Neuronal stem cell (in vitro differentiated cells): ENCODE measurements around the gene HCN1.

Experiments used
- DNase-seq: peaks from one replicate; pipeline ENCODE4 v3.0.0-alpha.2; 2013; ENCODE audit warnings: low spot score
- H2AFZ ChIP-seq: one replicate; pipeline ENCODE4 v1.6.1; 2013; ENCODE audit warnings: mild to moderate bottlenecking, low read length, inconsistent platforms
- H2AK5ac ChIP-seq: 2 replicates; pipeline ENCODE4 v1.6.1; 2013; ENCODE audit warnings: low read depth, mild to moderate bottlenecking, inconsistent platforms, low read length, moderate library complexity, mixed read lengths
- H2BK120ac ChIP-seq: 2 replicates; pipeline ENCODE4 v1.6.1; 2013; ENCODE audit warnings: low read depth, mild to moderate bottlenecking, inconsistent platforms, low read length, moderate library complexity, mixed read lengths
- H2BK12ac ChIP-seq: one replicate; pipeline ENCODE4 v1.6.1; 2013; ENCODE audit warnings: low read length, inconsistent platforms
- H2BK15ac ChIP-seq: 2 replicates; pipeline ENCODE4 v1.6.1; 2013; ENCODE audit warnings: mild to moderate bottlenecking, low read length, inconsistent platforms, mixed read lengths
- H2BK5ac ChIP-seq: one replicate; pipeline ENCODE4 v1.6.1; 2013; ENCODE audit warnings: inconsistent platforms, mild to moderate bottlenecking, low read length, moderate library complexity
- H3K14ac ChIP-seq: one replicate; pipeline ENCODE4 v1.6.1; 2013; ENCODE audit warnings: low read length, inconsistent platforms
- H3K18ac ChIP-seq: 2 replicates; pipeline ENCODE4 v1.6.1; 2013; ENCODE audit warnings: low read length, inconsistent platforms
- H3K23ac ChIP-seq: 2 replicates; pipeline ENCODE4 v1.6.1; 2013; ENCODE audit warnings: low read depth, mild to moderate bottlenecking, mixed read lengths, low read length, inconsistent platforms; ENCODE audit not compliant: poor library complexity
- H3K27ac ChIP-seq: replicated peaks from 3 replicates; pipeline ENCODE4 v1.5.1; 2013; ENCODE audit warnings: low read length, inconsistent platforms
- H3K27me3 ChIP-seq, 3 experiments: 2 replicates each; pipeline ENCODE4 v1.6.1; 2013; ENCODE audit warnings: low read length in 3 of 3, mild to moderate bottlenecking in 2 of 3, inconsistent platforms in 1 of 3, low read depth in 1 of 3, mixed read lengths in 1 of 3, moderate library complexity in 1 of 3; ENCODE audit not compliant: control insufficient read depth in 3 of 3, insufficient read depth in 3 of 3
- H3K36me3 ChIP-seq, 2 donors: replicated peaks in 1 of 2; 2 replicates each; pipeline ENCODE4 v1.6.1; 2013; ENCODE audit warnings: low read length in 2 of 2; ENCODE audit not compliant: control insufficient read depth in 2 of 2, insufficient read depth in 2 of 2
- H3K4ac ChIP-seq: 2 replicates; pipeline ENCODE4 v1.6.1; 2013; ENCODE audit warnings: inconsistent platforms, mild to moderate bottlenecking, low read length, moderate library complexity
- H3K4me1 ChIP-seq, 2 donors: 1 replicate in 1 of 2; 2 replicates in 1 of 2; pipeline ENCODE4 v1.6.1; 2013; ENCODE audit warnings: low read length in 2 of 2, low read depth in 1 of 2; ENCODE audit not compliant: control insufficient read depth in 2 of 2, insufficient read depth in 1 of 2
- H3K4me2 ChIP-seq: one replicate; pipeline ENCODE4 v1.6.1; 2013; ENCODE audit warnings: mild to moderate bottlenecking, low read length, inconsistent platforms; ENCODE audit not compliant: insufficient read depth, poor library complexity, severe bottlenecking
- H3K4me3 ChIP-seq, 2 donors: 2 replicates each; pipeline ENCODE4 v1.5.1; 2013; ENCODE audit warnings: low read length in 2 of 2, mild to moderate bottlenecking in 2 of 2, inconsistent platforms in 1 of 2, moderate library complexity in 1 of 2
- H3K79me1 ChIP-seq: one replicate; pipeline ENCODE4 v1.6.1; 2013; ENCODE audit warnings: low read depth, mild to moderate bottlenecking, inconsistent platforms, low read length, moderate library complexity
- H3K9ac ChIP-seq: one replicate; pipeline ENCODE4 v1.6.1; 2013; ENCODE audit warnings: mild to moderate bottlenecking, low read depth, low read length, inconsistent platforms; ENCODE audit not compliant: poor library complexity
- H3K9me3 ChIP-seq, 2 donors: replicated peaks in 1 of 2; 2 replicates each; pipeline versions ENCODE3 to v1.6.1; 2013; ENCODE audit warnings: low read length in 2 of 2, mild to moderate bottlenecking in 2 of 2, inconsistent platforms in 1 of 2, low read depth in 1 of 2, mixed read lengths in 1 of 2, moderate library complexity in 1 of 2; ENCODE audit not compliant: control insufficient read depth in 2 of 2, insufficient read depth in 1 of 2
- H4K8ac ChIP-seq: one replicate; pipeline ENCODE4 v1.6.1; 2013; ENCODE audit warnings: low read depth, mild to moderate bottlenecking, inconsistent platforms, low read length, moderate library complexity
- H4K91ac ChIP-seq: one replicate; pipeline ENCODE4 v1.6.1; 2013; ENCODE audit warnings: low read length, low read depth, mild to moderate bottlenecking, inconsistent platforms; ENCODE audit not compliant: poor library complexity
- WGBS, 2 donors: extraction: QIAGEN DNeasy Blood & Tissue Kit; methylation state at CpG; one replicate each; pipeline ENCODE4 v1.1.7; 2013; ENCODE audit warnings: missing lambda C conversion rate in 2 of 2, mixed read lengths in 1 of 2; ENCODE audit not compliant: insufficient read length in 2 of 2, insufficient replicate concordance in 1 of 2; ENCODE audit errors: extremely low coverage in 2 of 2; 5-methylcytosine and 5-hydroxymethylcytosine counted together

HCN1 gene

DNA sequence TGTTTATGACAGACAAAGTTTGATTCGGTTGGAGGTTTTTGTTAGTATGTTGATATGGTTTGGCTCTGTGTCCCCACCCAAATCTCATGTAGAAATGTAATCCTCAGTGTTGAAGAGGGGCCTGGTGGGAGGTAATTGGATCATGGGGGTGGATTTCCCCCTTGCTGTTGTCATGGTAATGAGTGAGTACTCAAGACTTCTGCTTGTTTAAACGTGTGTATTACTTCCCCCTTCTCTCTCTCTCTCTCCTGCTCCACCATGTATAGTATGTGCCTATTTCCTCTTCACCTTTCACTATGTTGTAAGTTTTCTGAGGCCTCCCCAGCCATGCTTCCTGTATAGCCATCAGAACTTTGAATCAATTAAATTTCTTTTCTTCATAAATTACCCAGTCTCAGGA, 415.1 kb downstream of the HCN1 start:
- H3K27ac ChIP-seq = no peak overlapping the region
- no peak overlapping the region for H2AFZ ChIP-seq
- no peak overlapping the region for H4K91ac ChIP-seq
- H2BK12ac ChIP-seq = no peak overlapping the region
- no peaks in the 10 kb centered on the region for H3K27me3 ChIP-seq
- H2BK15ac ChIP-seq = no peak overlapping the region
- no peak overlapping the region for H2AK5ac ChIP-seq
- H3K4me3 ChIP-seq = no peak overlapping the region
- no peak overlapping the region for H3K18ac ChIP-seq
- H3K9me3 ChIP-seq = no peaks in the 10 kb centered on the region
- H3K4ac ChIP-seq = no peak overlapping the region
- no CpG with 5 or more reads among the region's 2 CpGs for WGBS, 2 donors
- no peak overlapping the region for H4K8ac ChIP-seq
- peaks cover 0 to 3% of the 10 kb centered on the region in 2 donors for H3K4me1 ChIP-seq
- no peak overlapping the region for H3K4me2 ChIP-seq
- H3K9ac ChIP-seq = no peak overlapping the region
- no peak overlapping the region for H2BK120ac ChIP-seq
- H3K79me1 ChIP-seq = no peaks in the 10 kb centered on the region
- H2BK5ac ChIP-seq = no peak overlapping the region
- H3K14ac ChIP-seq = no peak overlapping the region
- no peak overlapping the region for H3K23ac ChIP-seq
- no peak for DNase-seq
- H3K36me3 ChIP-seq = no peaks in the 10 kb centered on the region

DNA sequence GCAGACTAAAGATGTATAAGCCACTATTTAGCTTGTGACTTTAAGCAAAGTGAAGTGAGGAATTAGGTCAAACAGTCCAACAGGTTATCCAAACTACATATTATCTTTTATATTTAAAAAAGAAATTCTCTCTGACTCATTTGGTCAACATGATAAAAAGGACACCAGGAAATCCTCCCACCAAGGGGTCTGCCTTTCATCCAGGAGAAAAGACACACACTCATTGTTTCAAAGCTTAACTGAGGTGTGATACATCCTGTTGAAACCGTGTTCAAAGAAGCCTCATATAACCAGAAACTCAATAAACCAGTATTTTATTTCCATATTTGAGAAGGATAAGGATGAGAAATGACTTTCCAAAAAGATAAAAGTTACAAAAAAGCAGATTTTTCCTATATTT, 417.1 kb downstream of the HCN1 start:
- no peaks in the 10 kb centered on the region for H3K36me3 ChIP-seq
- no peak overlapping the region for H3K27ac ChIP-seq
- no peaks in the 10 kb centered on the region for H3K4me1 ChIP-seq
- H3K9me3 ChIP-seq = no peaks in the 10 kb centered on the region
- no peaks in the 10 kb centered on the region for H3K27me3 ChIP-seq
- WGBS, 2 donors = no CpG with 5 or more reads among the region's 1 CpG
- no peak overlapping the region for H4K91ac ChIP-seq
- H3K18ac ChIP-seq = no peak overlapping the region
- no peak overlapping the region for H2AFZ ChIP-seq
- H2AK5ac ChIP-seq = no peak overlapping the region
- H3K79me1 ChIP-seq = no peaks in the 10 kb centered on the region
- DNase-seq = no peak
- no peak overlapping the region for H3K4me2 ChIP-seq
- no peak overlapping the region for H3K4me3 ChIP-seq
- H3K4ac ChIP-seq = no peak overlapping the region
- no peak overlapping the region for H2BK5ac ChIP-seq
- no peak overlapping the region for H2BK12ac ChIP-seq
- no peak overlapping the region for H2BK120ac ChIP-seq
- no peak overlapping the region for H3K14ac ChIP-seq
- no peak overlapping the region for H3K23ac ChIP-seq
- no peak overlapping the region for H2BK15ac ChIP-seq
- no peak overlapping the region for H4K8ac ChIP-seq
- H3K9ac ChIP-seq = no peak overlapping the region

DNA sequence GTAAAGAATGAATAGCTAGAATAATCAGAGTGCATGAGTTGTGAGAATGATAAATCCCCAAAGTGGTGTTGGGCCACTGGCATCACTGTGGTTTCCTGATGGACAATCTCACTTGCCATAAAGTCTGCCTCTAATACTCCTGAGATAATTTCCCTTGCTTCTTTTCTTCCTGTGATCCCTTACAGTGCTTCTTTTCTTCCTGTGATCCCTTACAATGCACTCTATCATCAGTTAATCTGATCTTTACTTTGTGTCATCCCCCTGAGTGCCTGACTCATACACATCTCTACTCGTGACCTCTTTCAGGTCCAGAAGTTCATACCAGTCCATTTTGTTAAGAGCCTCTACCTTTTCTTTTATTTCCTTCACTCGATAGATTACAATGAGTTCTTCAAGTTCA, 418.3 kb downstream of the HCN1 start:
- Histone ChIP-seq H2AFZ (no peak overlapping the region), H2BK5ac (no peak overlapping the region), H2BK15ac (no peak overlapping the region), H4K91ac (no peak overlapping the region), H3K4ac (no peak overlapping the region), H3K36me3 (no peaks in the 10 kb centered on the region), H3K9me3 (no peaks in the 10 kb centered on the region), H3K23ac (no peak overlapping the region), H3K9ac (no peak overlapping the region), H3K4me2 (no peak overlapping the region), H2AK5ac (no peak overlapping the region), H3K27ac (no peak overlapping the region), H3K18ac (no peak overlapping the region), H3K14ac (no peak overlapping the region), H3K4me3 (no peak overlapping the region), H3K4me1 (no peaks in the 10 kb centered on the region), H3K79me1 (no peaks in the 10 kb centered on the region), H4K8ac (no peak overlapping the region), H3K27me3 (no peaks in the 10 kb centered on the region), H2BK120ac (no peak overlapping the region), H2BK12ac (no peak overlapping the region)
- no CpG with 5 or more reads among the region's 2 CpGs for WGBS, 2 donors
- no peak for DNase-seq

DNA sequence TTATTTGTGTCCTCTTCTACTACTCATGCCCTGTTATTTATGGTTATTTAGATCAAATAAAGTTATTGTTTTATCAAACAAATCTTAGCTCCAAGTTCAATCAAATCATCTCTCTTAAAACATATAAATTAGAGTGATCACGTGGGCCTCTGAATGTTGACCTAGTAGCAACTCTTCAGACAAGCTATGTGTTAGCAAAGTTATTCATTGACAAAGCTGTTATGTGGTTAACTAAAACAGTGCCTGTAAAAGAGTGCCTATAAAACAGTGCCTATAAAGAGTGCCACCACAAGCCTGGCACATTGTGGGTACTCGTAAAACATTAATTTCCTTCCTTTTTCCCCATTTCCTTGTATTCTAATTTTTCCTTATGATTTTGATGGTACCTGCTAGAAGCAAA, 421.9 kb downstream of the HCN1 start:
- no CpG with 5 or more reads among the region's 2 CpGs for WGBS, 2 donors
- no peak overlapping the region for H2BK15ac ChIP-seq
- H3K4me2 ChIP-seq = no peak overlapping the region
- H3K4ac ChIP-seq = no peak overlapping the region
- no peak overlapping the region for H3K18ac ChIP-seq
- no peak overlapping the region for H2BK120ac ChIP-seq
- H4K91ac ChIP-seq = no peak overlapping the region
- no peak overlapping the region for H3K27ac ChIP-seq
- no peak overlapping the region for H3K4me3 ChIP-seq
- H2BK5ac ChIP-seq = no peak overlapping the region
- no peak overlapping the region for H3K14ac ChIP-seq
- H3K4me1 ChIP-seq = no peaks in the 10 kb centered on the region
- no peaks in the 10 kb centered on the region for H3K27me3 ChIP-seq
- DNase-seq = no peak
- H3K79me1 ChIP-seq = no peaks in the 10 kb centered on the region
- H2AK5ac ChIP-seq = no peak overlapping the region
- H4K8ac ChIP-seq = no peak overlapping the region
- no peaks in the 10 kb centered on the region for H3K36me3 ChIP-seq
- no peak overlapping the region for H3K9ac ChIP-seq
- no peak overlapping the region for H2AFZ ChIP-seq
- no peak overlapping the region for H2BK12ac ChIP-seq
- no peak overlapping the region for H3K23ac ChIP-seq
- no peaks in the 10 kb centered on the region for H3K9me3 ChIP-seq
